ENCODE results near the gene VPS26C.

Gene VPS26C

GRCh38 chr21:37231671-37232070, 35.5 kb downstream of the VPS26C start:
- no peak for ATAC-seq
- no peak for TF ChIP-seq ZNF8 (CRISPR knock-in tag; IDR thresholded peaks at IDR 0.05)
- TF ChIP-seq ISL1 (CRISPR knock-in tag; IDR thresholded peaks at IDR 0.05) = no peak
- TF ChIP-seq CSDC2 (CRISPR knock-in tag; IDR thresholded peaks at IDR 0.05) = no peak
- TF ChIP-seq SNAI2 (CRISPR knock-in tag; IDR thresholded peaks at IDR 0.05) = no peak
- TF ChIP-seq TSHZ2 (CRISPR knock-in tag; IDR thresholded peaks at IDR 0.05) = no peak
- TF ChIP-seq ARNTL (CRISPR knock-in tag; IDR thresholded peaks at IDR 0.05; ENCODE audit: borderline replicate concordance, low read depth) = no peak
- TF ChIP-seq ZFP3 (CRISPR knock-in tag; IDR thresholded peaks at IDR 0.05) = no peak
- TF ChIP-seq GLIS3 (CRISPR knock-in tag; IDR thresholded peaks at IDR 0.05) = no peak
- TF ChIP-seq PATZ1 (CRISPR knock-in tag; IDR thresholded peaks at IDR 0.05; ENCODE audit: borderline replicate concordance) = no peak
- no peak for TF ChIP-seq PPARA (CRISPR knock-in tag; IDR thresholded peaks at IDR 0.05; ENCODE audit: borderline replicate concordance)
- TF ChIP-seq CREB5 (CRISPR knock-in tag; IDR thresholded peaks at IDR 0.05; ENCODE audit: low read depth) = no peak
- no peak for TF ChIP-seq ZNF70 (CRISPR knock-in tag; IDR thresholded peaks at IDR 0.05)
- TF ChIP-seq RARB (CRISPR knock-in tag; IDR thresholded peaks at IDR 0.05) = no peak
- TF ChIP-seq ZNF565 (CRISPR knock-in tag; conservative IDR thresholded peaks at IDR 0.05; ENCODE audit: low read depth) = no peak
- TF ChIP-seq ZC3H10 (CRISPR knock-in tag; IDR thresholded peaks at IDR 0.05) = no peak
- no peak for TF ChIP-seq TCF4 (CRISPR knock-in tag; IDR thresholded peaks at IDR 0.05; ENCODE audit: borderline replicate concordance)
- TF ChIP-seq TOX (CRISPR knock-in tag; IDR thresholded peaks at IDR 0.05; ENCODE audit: borderline replicate concordance) = no peak
- TF ChIP-seq CSRNP3 (CRISPR knock-in tag; IDR thresholded peaks at IDR 0.05) = no peak
- no peak for TF ChIP-seq POU6F1 (CRISPR knock-in tag; IDR thresholded peaks at IDR 0.05; ENCODE audit: borderline replicate concordance, low read depth)
- TF ChIP-seq BACH2 (CRISPR knock-in tag; IDR thresholded peaks at IDR 0.05; ENCODE audit: borderline replicate concordance) = no peak

- TF ChIP-seq CREB5 (CRISPR knock-in tag; IDR thresholded peaks at IDR 0.05; ENCODE audit: low read depth) = no peak
- no peak for TF ChIP-seq SNAI2 (CRISPR knock-in tag; IDR thresholded peaks at IDR 0.05)
- no peak for TF ChIP-seq ZC3H10 (CRISPR knock-in tag; IDR thresholded peaks at IDR 0.05)
- no peak for TF ChIP-seq TOX (CRISPR knock-in tag; IDR thresholded peaks at IDR 0.05; ENCODE audit: borderline replicate concordance)
- TF ChIP-seq PATZ1 (CRISPR knock-in tag; IDR thresholded peaks at IDR 0.05; ENCODE audit: borderline replicate concordance) = no peak
- TF ChIP-seq ZNF70 (CRISPR knock-in tag; IDR thresholded peaks at IDR 0.05) = no peak
- TF ChIP-seq PPARA (CRISPR knock-in tag; IDR thresholded peaks at IDR 0.05; ENCODE audit: borderline replicate concordance) = no peak
- TF ChIP-seq CSDC2 (CRISPR knock-in tag; IDR thresholded peaks at IDR 0.05) = no peak
- TF ChIP-seq POU6F1 (CRISPR knock-in tag; IDR thresholded peaks at IDR 0.05; ENCODE audit: borderline replicate concordance, low read depth) = no peak
- TF ChIP-seq ARNTL (CRISPR knock-in tag; IDR thresholded peaks at IDR 0.05; ENCODE audit: borderline replicate concordance, low read depth) = no peak
- no peak for TF ChIP-seq ISL1 (CRISPR knock-in tag; IDR thresholded peaks at IDR 0.05)
- no peak for TF ChIP-seq BACH2 (CRISPR knock-in tag; IDR thresholded peaks at IDR 0.05; ENCODE audit: borderline replicate concordance)
- no peak for TF ChIP-seq ZNF8 (CRISPR knock-in tag; IDR thresholded peaks at IDR 0.05)
- no peak for TF ChIP-seq OSR1 (CRISPR knock-in tag; IDR thresholded peaks at IDR 0.05)
- no peak for TF ChIP-seq ZNF565 (CRISPR knock-in tag; conservative IDR thresholded peaks at IDR 0.05; ENCODE audit: low read depth)
- no peak for TF ChIP-seq ZFP3 (CRISPR knock-in tag; IDR thresholded peaks at IDR 0.05)
- TF ChIP-seq ESRRG (CRISPR knock-in tag; IDR thresholded peaks at IDR 0.05) = no peak
- TF ChIP-seq GLIS3 (CRISPR knock-in tag; IDR thresholded peaks at IDR 0.05) = no peak
- ATAC-seq = no peak
These were observed 35.9 kb downstream of the VPS26C start for GRCh38 chr21:37231249-37231645.
